ENCODE results near the gene RAPGEF1. TPM values are rescaled to one million over a fixed set of nuclear protein-coding genes. Genes with fewer than 3 reads are reported as not detected.
"Not testable (repeated sequence)": the region's sequence is repeated elsewhere in the genome, so short reads cannot be mapped to it uniquely, and the experiment has no call there.

RAPGEF1 gene
- total RNA-seq, 1 donor from 2014 or later, result 73.1 TPM

DNA sequence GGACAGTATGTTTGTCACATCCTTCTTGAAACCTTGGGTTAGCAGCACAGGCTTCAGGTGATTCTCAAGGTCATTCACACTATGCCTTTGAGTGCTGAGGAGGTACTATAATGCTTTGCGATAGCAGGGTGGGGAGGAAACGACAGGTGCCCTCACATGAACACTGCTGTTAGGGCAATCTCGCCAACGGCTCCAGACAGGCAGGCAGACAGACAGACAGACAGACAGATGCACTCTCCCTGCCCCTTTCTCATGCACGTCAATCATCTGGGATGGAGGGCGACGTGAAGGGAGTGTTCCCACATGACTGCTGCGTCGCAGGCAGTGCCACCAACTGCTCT is 82.9 kb downstream of the RAPGEF1 start:
- no peaks in the 10 kb centered on the region for H3K9me3 Mint-ChIP-seq (ENCODE audit: low read depth)
- no peaks in the 10 kb centered on the region for H3K36me3 Mint-ChIP-seq (ENCODE audit: low read depth)
- peak overlapping the region; percentile 82 for H3K27ac Mint-ChIP-seq (ENCODE audit: unreplicated experiment)
- TF ChIP-seq, protein P1, sequence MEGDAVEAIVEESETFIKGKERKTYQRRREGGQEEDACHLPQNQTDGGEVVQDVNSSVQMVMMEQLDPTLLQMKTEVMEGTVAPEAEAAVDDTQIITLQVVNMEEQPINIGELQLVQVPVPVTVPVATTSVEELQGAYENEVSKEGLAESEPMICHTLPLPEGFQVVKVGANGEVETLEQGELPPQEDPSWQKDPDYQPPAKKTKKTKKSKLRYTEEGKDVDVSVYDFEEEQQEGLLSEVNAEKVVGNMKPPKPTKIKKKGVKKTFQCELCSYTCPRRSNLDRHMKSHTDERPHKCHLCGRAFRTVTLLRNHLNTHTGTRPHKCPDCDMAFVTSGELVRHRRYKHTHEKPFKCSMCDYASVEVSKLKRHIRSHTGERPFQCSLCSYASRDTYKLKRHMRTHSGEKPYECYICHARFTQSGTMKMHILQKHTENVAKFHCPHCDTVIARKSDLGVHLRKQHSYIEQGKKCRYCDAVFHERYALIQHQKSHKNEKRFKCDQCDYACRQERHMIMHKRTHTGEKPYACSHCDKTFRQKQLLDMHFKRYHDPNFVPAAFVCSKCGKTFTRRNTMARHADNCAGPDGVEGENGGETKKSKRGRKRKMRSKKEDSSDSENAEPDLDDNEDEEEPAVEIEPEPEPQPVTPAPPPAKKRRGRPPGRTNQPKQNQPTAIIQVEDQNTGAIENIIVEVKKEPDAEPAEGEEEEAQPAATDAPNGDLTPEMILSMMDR (IDR thresholded peaks at IDR 0.05), result no peak
- no peaks in the 10 kb centered on the region for H3K27me3 Mint-ChIP-seq (ENCODE audit: low read depth)
- no peak overlapping the region for H3K4me3 Mint-ChIP-seq (ENCODE audit: unreplicated experiment)
- no peak for DNase-seq (ENCODE audit: low spot score)
- peaks cover 57% of the 10 kb centered on the region for H3K4me1 Mint-ChIP-seq (ENCODE audit: low read depth)

DNA sequence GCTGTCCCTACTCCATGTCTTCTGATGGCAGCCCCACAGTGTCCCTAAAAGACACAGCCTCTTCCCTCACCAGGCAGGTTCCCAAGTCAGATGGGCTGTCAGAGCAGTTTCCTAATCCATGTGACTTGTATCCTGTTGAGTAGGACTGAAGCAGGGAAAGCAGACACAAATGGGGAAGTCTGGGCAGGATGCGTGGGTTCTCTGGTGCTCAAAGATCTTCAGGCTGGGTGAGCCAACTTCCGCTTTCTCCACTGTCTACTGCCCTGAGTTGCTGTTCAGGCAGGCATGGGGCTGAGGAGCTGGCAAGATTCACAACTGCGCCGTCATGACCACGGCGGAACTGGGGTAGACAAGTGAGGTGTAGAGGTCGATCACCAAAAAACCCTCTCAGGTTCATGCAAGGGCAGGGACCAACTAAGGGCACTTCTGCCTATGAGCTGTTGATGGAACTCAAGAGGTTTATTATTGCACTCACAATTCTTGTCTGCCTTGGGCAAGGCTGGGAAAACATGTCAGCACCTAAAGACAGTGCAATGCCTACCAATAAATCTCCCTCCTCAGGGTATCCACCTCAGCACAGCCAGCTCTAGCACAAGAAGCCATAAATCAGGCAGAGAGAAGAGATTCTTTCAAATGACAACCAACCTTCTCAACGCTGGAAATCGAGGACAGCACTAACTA is 83.4 kb downstream of the RAPGEF1 start:
- Mint-ChIP-seq H3K27ac (ENCODE audit: unreplicated experiment) (peak overlapping the region; percentile 82), H3K27me3 (ENCODE audit: low read depth) (no peaks in the 10 kb centered on the region), H3K36me3 (ENCODE audit: low read depth) (no peaks in the 10 kb centered on the region), H3K9me3 (ENCODE audit: low read depth) (no peaks in the 10 kb centered on the region), H3K4me3 (ENCODE audit: unreplicated experiment) (no peak overlapping the region), H3K4me1 (ENCODE audit: low read depth) (peaks cover 54% of the 10 kb centered on the region)
- TF ChIP-seq, protein P1 (IDR thresholded peaks at IDR 0.05), result no peak
- no peak for DNase-seq (ENCODE audit: low spot score)

DNA sequence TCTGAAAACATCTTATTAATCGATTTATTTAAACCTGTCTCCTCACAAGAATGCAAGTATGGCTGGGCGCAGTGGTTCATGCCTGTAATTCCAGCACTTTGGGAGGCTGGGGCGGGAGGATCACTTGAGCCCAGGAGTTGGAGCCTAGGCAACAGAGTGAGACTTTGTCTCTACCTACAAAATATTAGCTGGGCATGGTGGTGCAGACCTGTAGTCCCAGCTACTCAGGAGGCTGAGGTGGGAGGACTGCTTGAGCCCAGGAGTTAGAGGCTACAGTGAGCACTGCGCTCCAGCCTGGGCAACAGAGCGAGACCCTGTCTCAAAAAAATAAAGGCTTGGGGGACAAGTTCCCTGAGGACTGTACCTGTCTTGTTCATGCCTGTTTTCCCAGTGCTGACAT is 85.5 kb downstream of the RAPGEF1 start:
- not testable (repeated sequence) for H3K27me3 Mint-ChIP-seq (ENCODE audit: low read depth); DNase-seq (ENCODE audit: low spot score); H3K4me3 Mint-ChIP-seq (ENCODE audit: unreplicated experiment); H3K27ac Mint-ChIP-seq (ENCODE audit: unreplicated experiment); H3K36me3 Mint-ChIP-seq (ENCODE audit: low read depth); H3K9me3 Mint-ChIP-seq (ENCODE audit: low read depth)
- H3K4me1 Mint-ChIP-seq (ENCODE audit: low read depth), result peaks cover 53% of the 10 kb centered on the region

DNA sequence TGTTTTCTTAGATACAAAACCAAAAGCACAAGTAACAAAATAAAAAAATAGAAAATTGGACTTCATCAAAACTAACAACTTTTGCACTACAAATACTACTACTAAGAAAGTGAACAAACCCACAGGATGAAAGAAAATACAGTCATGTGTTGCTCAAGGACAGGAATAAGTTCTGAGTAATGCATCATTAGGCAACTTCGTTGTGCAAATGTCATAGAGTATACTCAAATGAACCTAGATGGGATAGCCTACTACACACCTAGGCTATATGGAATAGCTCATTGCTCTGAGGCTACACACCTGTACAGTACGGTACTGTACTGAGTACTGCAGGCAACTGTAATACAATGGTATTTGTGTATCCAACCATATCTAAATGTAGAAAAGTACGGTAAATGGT is 88.3 kb downstream of the RAPGEF1 start:
- Mint-ChIP-seq H3K4me1 (ENCODE audit: low read depth) (peaks cover 27% of the 10 kb centered on the region), H3K9me3 (ENCODE audit: low read depth) (no peaks in the 10 kb centered on the region), H3K27me3 (ENCODE audit: low read depth) (no peaks in the 10 kb centered on the region), H3K4me3 (ENCODE audit: unreplicated experiment) (no peak overlapping the region), H3K36me3 (ENCODE audit: low read depth) (peaks cover 2% of the 10 kb centered on the region), H3K27ac (ENCODE audit: unreplicated experiment) (no peak overlapping the region)
- no peak for DNase-seq (ENCODE audit: low spot score)
- TF ChIP-seq, protein P1 (IDR thresholded peaks at IDR 0.05), result no peak

DNA sequence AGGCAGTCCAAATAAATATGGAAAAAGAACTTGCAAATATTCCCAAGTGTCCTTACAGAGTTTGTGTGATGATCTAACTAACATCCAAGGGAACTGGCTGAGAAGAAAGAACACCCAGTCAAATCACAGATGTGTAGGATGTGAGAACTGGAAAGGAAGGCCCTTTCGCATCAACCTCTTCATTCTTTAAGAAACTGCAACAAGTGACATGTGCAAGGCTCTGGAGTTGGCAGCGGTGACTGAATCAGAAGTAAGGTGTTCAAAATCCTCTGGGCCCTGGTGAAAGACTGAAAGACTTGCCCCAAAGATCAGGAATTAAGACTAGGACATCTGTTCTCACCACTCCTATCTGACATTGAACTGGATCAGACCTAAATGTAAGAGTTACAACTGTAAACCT is 88.7 kb downstream of the RAPGEF1 start:
- Mint-ChIP-seq H3K4me1 (ENCODE audit: low read depth) (peaks cover 23% of the 10 kb centered on the region), H3K27ac (ENCODE audit: unreplicated experiment) (no peak overlapping the region), H3K4me3 (ENCODE audit: unreplicated experiment) (no peak overlapping the region), H3K27me3 (ENCODE audit: low read depth) (no peaks in the 10 kb centered on the region), H3K36me3 (ENCODE audit: low read depth) (peaks cover 2% of the 10 kb centered on the region), H3K9me3 (ENCODE audit: low read depth) (no peaks in the 10 kb centered on the region)
- no peak for DNase-seq (ENCODE audit: low spot score)
- TF ChIP-seq, protein P1 (IDR thresholded peaks at IDR 0.05), result no peak

DNA sequence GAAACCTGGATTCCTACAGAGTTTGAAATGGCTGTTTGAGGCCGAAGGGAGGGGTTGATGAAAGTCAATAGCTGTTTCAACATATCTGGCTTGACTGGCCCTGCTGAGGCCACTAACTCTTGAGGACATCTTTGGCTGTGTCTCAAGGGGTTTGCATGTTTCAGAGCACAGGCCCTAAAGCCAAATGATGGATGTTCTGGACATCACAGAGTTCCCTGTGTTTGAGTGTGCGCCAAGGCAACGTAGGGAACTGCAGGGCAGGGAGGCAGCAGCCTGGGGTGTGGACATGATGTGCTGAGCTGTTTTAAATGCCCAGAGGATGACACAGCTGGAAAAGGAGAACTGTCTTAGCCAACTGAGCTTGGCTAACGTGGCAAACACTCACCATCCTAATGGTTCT is 89.6 kb downstream of the RAPGEF1 start:
- TF ChIP-seq, protein P1 (IDR thresholded peaks at IDR 0.05), result no peak
- Mint-ChIP-seq H3K27ac (ENCODE audit: unreplicated experiment) (no peak overlapping the region), H3K36me3 (ENCODE audit: low read depth) (peaks cover 2% of the 10 kb centered on the region), H3K27me3 (ENCODE audit: low read depth) (no peaks in the 10 kb centered on the region), H3K4me1 (ENCODE audit: low read depth) (peaks cover 21% of the 10 kb centered on the region), H3K9me3 (ENCODE audit: low read depth) (no peaks in the 10 kb centered on the region), H3K4me3 (ENCODE audit: unreplicated experiment) (no peak overlapping the region)
- no peak for DNase-seq (ENCODE audit: low spot score)

Measured in chondrocyte (in vitro differentiated cells).